GM12865 (cell line): ENCODE measurements around the gene CABCOCO1.

Source experiments
- DNase-seq: peaks from one replicate; pipeline ENCODE4 v3.0.0; 2010; ENCODE audit warnings: low read depth
- H3K4me3 ChIP-seq: 2 replicates; pipeline ENCODE4 v1.5.1; 2011; ENCODE audit warnings: mild to moderate bottlenecking, low read depth, low read length, control low read depth
- TF ChIP-seq, protein P1 (sequence below): IDR thresholded peaks from 2 replicates; pipeline ENCODE4 v1.5.1; 2011; ENCODE audit warnings: low read length, control low read depth, low read depth, inconsistent platforms; ENCODE audit not compliant: insufficient read depth; ENCODE audit errors: missing control alignments

Gene CABCOCO1

GRCh38 chr10:61692447-61693010 is 29.8 kb downstream of the CABCOCO1 start:
- TF ChIP-seq, protein P1, sequence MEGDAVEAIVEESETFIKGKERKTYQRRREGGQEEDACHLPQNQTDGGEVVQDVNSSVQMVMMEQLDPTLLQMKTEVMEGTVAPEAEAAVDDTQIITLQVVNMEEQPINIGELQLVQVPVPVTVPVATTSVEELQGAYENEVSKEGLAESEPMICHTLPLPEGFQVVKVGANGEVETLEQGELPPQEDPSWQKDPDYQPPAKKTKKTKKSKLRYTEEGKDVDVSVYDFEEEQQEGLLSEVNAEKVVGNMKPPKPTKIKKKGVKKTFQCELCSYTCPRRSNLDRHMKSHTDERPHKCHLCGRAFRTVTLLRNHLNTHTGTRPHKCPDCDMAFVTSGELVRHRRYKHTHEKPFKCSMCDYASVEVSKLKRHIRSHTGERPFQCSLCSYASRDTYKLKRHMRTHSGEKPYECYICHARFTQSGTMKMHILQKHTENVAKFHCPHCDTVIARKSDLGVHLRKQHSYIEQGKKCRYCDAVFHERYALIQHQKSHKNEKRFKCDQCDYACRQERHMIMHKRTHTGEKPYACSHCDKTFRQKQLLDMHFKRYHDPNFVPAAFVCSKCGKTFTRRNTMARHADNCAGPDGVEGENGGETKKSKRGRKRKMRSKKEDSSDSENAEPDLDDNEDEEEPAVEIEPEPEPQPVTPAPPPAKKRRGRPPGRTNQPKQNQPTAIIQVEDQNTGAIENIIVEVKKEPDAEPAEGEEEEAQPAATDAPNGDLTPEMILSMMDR, result no peak
- no peak overlapping the region for H3K4me3 ChIP-seq
- no peak for DNase-seq

- no peak for DNase-seq
- TF ChIP-seq, protein P1, result no peak
- H3K4me3 ChIP-seq, result no peak overlapping the region
Measured at GRCh38 chr10:61698968-61699655, 36.4 kb downstream of the CABCOCO1 start.

DNA sequence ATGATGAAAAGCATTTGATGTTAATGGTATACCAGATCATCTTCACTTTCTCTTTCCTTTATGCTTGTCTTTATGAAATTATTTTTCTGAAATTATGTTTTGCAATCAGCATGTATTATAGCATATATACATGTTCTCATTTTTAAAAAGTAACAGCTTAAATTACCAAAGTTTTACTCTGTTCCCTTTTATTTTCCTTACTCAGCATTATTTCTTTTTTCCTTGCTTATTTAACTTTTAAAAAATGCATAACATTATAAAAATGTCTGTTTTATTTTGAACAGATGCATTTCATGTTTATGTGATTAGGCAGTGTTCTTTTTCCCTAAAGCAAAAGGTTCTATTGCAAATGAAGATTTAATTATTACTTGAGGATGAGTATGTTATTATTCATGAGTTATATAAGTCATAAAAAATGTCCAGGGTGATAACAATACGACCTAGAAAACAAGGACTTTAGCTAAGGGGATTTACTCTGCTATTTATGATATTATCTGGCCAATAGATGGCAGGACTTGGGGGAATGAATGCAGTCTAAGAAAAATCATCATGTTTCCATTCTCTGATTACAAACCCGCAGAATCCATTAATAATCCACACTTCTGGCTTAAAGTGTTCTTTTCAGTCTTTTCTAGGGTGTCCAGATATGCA is 38.5 kb downstream of the CABCOCO1 start:
- no peak for DNase-seq
- H3K4me3 ChIP-seq, result no peak overlapping the region
- TF ChIP-seq, protein P1, result no peak

DNA sequence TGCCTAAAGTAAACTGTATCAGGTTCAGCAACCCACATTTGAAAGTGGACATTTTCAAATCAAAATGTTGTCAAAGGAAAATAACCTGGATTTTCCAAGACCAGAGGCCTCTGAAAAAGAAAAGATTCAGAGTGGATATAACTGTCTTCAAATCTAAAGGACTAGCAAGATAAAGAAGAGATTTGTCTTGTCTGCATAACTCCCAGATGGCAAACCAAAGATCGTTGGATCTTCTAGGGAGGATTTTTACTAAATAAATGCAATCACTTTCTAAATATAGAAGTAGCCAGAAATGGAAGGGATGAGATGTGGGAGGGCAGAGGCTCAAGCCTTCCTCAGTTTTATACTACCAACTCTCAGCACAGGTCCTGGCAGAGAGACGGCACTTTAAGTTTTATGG is 39.0 kb downstream of the CABCOCO1 start:
- no peak for DNase-seq

GRCh38 chr10:61702584-61702983 is 39.9 kb downstream of the CABCOCO1 start:
- DNase-seq, result no peak
- TF ChIP-seq, protein P1, result no peak
- H3K4me3 ChIP-seq, result no peak overlapping the region

More for the DNA sequence above, 39.0 kb downstream of the CABCOCO1 start:
- TF ChIP-seq, protein P1, result no peak
- H3K4me3 ChIP-seq, result no peak overlapping the region

GRCh38 chr10:61705022-61705613 is 42.4 kb downstream of the CABCOCO1 start:
- no peak for DNase-seq
- H3K4me3 ChIP-seq, result no peak overlapping the region
- TF ChIP-seq, protein P1, result no peak
